WTC11 (cell line): Measurements from ENCODE around the gene TRAPPC3L. TPM values are rescaled to one million over a fixed set of nuclear protein-coding genes. Genes with fewer than 3 reads are reported as not detected.
A peak's percentile ranks its signal among the peaks of the same experiment; 100 is the strongest.

ENCODE experiments used
- CREB1 ChIP-seq: sonication (generic); formaldehyde crosslinking; IDR thresholded peaks from 2 replicates; pipeline ENCODE4 v1.8.0; 2023; ENCODE audit warnings: mild to moderate bottlenecking, missing genetic modification reagents
- CREM ChIP-seq: sonication (generic); formaldehyde crosslinking; IDR thresholded peaks from 2 replicates; pipeline ENCODE4 v1.8.1; 2022; ENCODE audit warnings: mild to moderate bottlenecking, missing genetic modification reagents, moderate library complexity
- ELF4 ChIP-seq: sonication (generic); formaldehyde crosslinking; IDR thresholded peaks from 2 replicates; pipeline ENCODE4 v1.8.1; 2022; ENCODE audit warnings: low read depth, mild to moderate bottlenecking, moderate library complexity, missing genetic modification reagents
- EMX1 ChIP-seq: fragments of 250-450 bp; sonication (Bioruptor Pico); IDR thresholded peaks from 2 replicates; pipeline ENCODE4 v1.8.0; 2021; ENCODE audit warnings: mild to moderate bottlenecking
- ERG ChIP-seq: fragments of 250-450 bp; sonication (Bioruptor Pico); IDR thresholded peaks from 2 replicates; pipeline ENCODE4 v1.8.0; 2021; ENCODE audit warnings: mild to moderate bottlenecking
- FOXP1 ChIP-seq: sonication (generic); formaldehyde crosslinking; IDR thresholded peaks from 2 replicates; pipeline ENCODE4 v1.8.0; 2022; ENCODE audit warnings: missing genetic modification reagents, mild to moderate bottlenecking, moderate library complexity, borderline replicate concordance
- FOXP4 ChIP-seq: sonication (generic); formaldehyde crosslinking; IDR thresholded peaks from 2 replicates; pipeline ENCODE4 v1.8.0; 2022; ENCODE audit warnings: mild to moderate bottlenecking, missing genetic modification reagents
- GABPB1 ChIP-seq: sonication (generic); formaldehyde crosslinking; IDR thresholded peaks from 2 replicates; pipeline ENCODE4 v1.8.1; 2023; ENCODE audit warnings: mild to moderate bottlenecking, missing genetic modification reagents
- GRHL2 ChIP-seq: fragments of 250-450 bp; sonication (Bioruptor Pico); IDR thresholded peaks from 2 replicates; pipeline ENCODE4 v1.8.0; 2022; ENCODE audit warnings: mild to moderate bottlenecking, moderate library complexity; ENCODE audit not compliant: insufficient replicate concordance, severe bottlenecking
- IRF1 ChIP-seq: sonication (generic); formaldehyde crosslinking; IDR thresholded peaks from 2 replicates; pipeline ENCODE4 v1.8.0; 2023; ENCODE audit warnings: missing genetic modification reagents
- KAT7 ChIP-seq: sonication (generic); formaldehyde crosslinking; IDR thresholded peaks from 2 replicates; pipeline ENCODE4 v1.8.1; 2023; ENCODE audit warnings: missing genetic modification reagents, mild to moderate bottlenecking, borderline replicate concordance
- MLX ChIP-seq: sonication (generic); formaldehyde crosslinking; IDR thresholded peaks from 2 replicates; pipeline ENCODE4 v1.8.1; 2023; ENCODE audit warnings: mild to moderate bottlenecking, missing genetic modification reagents, moderate library complexity
- MXD4 ChIP-seq: fragments of 250-450 bp; sonication (Bioruptor Pico); IDR thresholded peaks from 2 replicates; pipeline ENCODE4 v1.8.0; 2021; ENCODE audit warnings: mild to moderate bottlenecking, moderate library complexity, borderline replicate concordance
- MYBL2 ChIP-seq: sonication (generic); formaldehyde crosslinking; IDR thresholded peaks from 2 replicates; pipeline ENCODE4 v1.8.1; 2023; ENCODE audit warnings: mild to moderate bottlenecking, moderate library complexity, missing genetic modification reagents
- NR1H2 ChIP-seq: sonication (generic); formaldehyde crosslinking; IDR thresholded peaks from 2 replicates; pipeline ENCODE4 v1.9.0; 2021; ENCODE audit warnings: mild to moderate bottlenecking, moderate library complexity, missing genetic modification reagents
- NR2C2 ChIP-seq: sonication (generic); formaldehyde crosslinking; IDR thresholded peaks from 2 replicates; pipeline ENCODE4 v1.8.0; 2022; ENCODE audit warnings: mild to moderate bottlenecking, missing genetic modification reagents
- RORB ChIP-seq: fragments of 250-450 bp; sonication (Bioruptor Pico); IDR thresholded peaks from 2 replicates; pipeline ENCODE4 v1.9.0; 2021; ENCODE audit warnings: mild to moderate bottlenecking
- SMAD3 ChIP-seq: sonication (generic); formaldehyde crosslinking; IDR thresholded peaks from 2 replicates; pipeline ENCODE4 v1.8.0; 2022; ENCODE audit warnings: missing genetic modification reagents, mild to moderate bottlenecking, borderline replicate concordance
- SOX15 ChIP-seq: fragments of 250-450 bp; sonication (Bioruptor Pico); IDR thresholded peaks from 2 replicates; pipeline ENCODE4 v1.9.0; 2021; ENCODE audit warnings: mild to moderate bottlenecking
- TEAD4 ChIP-seq: sonication (generic); formaldehyde crosslinking; IDR thresholded peaks from 2 replicates; pipeline ENCODE4 v1.8.0; 2022; ENCODE audit warnings: mild to moderate bottlenecking, missing genetic modification reagents
- TP53 ChIP-seq: sonication (generic); formaldehyde crosslinking; IDR thresholded peaks from 2 replicates; pipeline ENCODE4 v1.8.1; 2023; ENCODE audit warnings: mild to moderate bottlenecking, missing genetic modification reagents
- ZBTB21 ChIP-seq: sonication (generic); formaldehyde crosslinking; IDR thresholded peaks from 2 replicates; pipeline ENCODE4 v1.8.1; 2023; ENCODE audit warnings: mild to moderate bottlenecking, missing genetic modification reagents, borderline replicate concordance
- ZMAT4 ChIP-seq: fragments of 250-450 bp; sonication (Bioruptor Pico); IDR thresholded peaks from 2 replicates; pipeline ENCODE4 v1.9.0; 2021; ENCODE audit warnings: mild to moderate bottlenecking
- ZNF138 ChIP-seq: sonication (generic); formaldehyde crosslinking; conservative IDR thresholded peaks from 2 replicates; pipeline ENCODE4 v1.8.1; 2022; ENCODE audit warnings: mild to moderate bottlenecking, moderate library complexity, missing genetic modification reagents
- ZNF232 ChIP-seq: sonication (generic); formaldehyde crosslinking; IDR thresholded peaks from 2 replicates; pipeline ENCODE4 v1.8.0; 2022; ENCODE audit warnings: mild to moderate bottlenecking, missing genetic modification reagents
- ZNF416 ChIP-seq: fragments of 250-450 bp; sonication (Bioruptor Pico); IDR thresholded peaks from 2 replicates; pipeline ENCODE4 v1.9.0; 2021; ENCODE audit warnings: mild to moderate bottlenecking, inconsistent platforms
- ZNF423 ChIP-seq: fragments of 250-450 bp; sonication (Bioruptor Pico); IDR thresholded peaks from 2 replicates; pipeline ENCODE4 v2.1.2; 2022; ENCODE audit warnings: mild to moderate bottlenecking, moderate library complexity
- ZNF425 ChIP-seq: fragments of 250-450 bp; sonication (Bioruptor Pico); conservative IDR thresholded peaks from 2 replicates; pipeline ENCODE4 v1.9.0; 2021; ENCODE audit warnings: mild to moderate bottlenecking
- ZNF532 ChIP-seq: fragments of 250-450 bp; sonication (Bioruptor Pico); IDR thresholded peaks from 2 replicates; pipeline ENCODE4 v1.9.0; 2021; ENCODE audit warnings: mild to moderate bottlenecking, borderline replicate concordance
- total RNA-seq: library from RNA; stranded (reverse); gene quantifications from 3 replicates; pipeline ENCODE4 v1.2.3, GENCODE V29; 2021

TRAPPC3L gene
- total RNA-seq, 1 experiment from 2014 or later, result not detected

GRCh38 chr6:116570856-116571682 is 25.6 kb upstream of the TRAPPC3L start, which contains the start of gene RWDD1 (continued):
- TF ChIP-seq IRF1 (CRISPR knock-in tag) (no peak), FOXP4 (peak; percentile 90), MLX (no peak), ZNF232 (CRISPR knock-in tag) (peak; percentile 52; the same call in 1 of the 2 replicates), MXD4 (no peak), ELF4 (CRISPR knock-in tag) (no peak), EMX1 (CRISPR knock-in tag) (no peak), ZMAT4 (CRISPR knock-in tag) (no peak), ZNF416 (CRISPR knock-in tag) (no peak), SOX15 (CRISPR knock-in tag) (no peak), CREM (CRISPR knock-in tag) (peak; percentile 71), NR1H2 (CRISPR knock-in tag) (no peak), CREB1 (CRISPR knock-in tag) (no peak), ZNF425 (CRISPR knock-in tag) (no peak), ZNF532 (CRISPR knock-in tag) (no peak), FOXP1 (CRISPR knock-in tag) (peak; percentile 66), SMAD3 (CRISPR knock-in tag) (no peak; the same call in 1 of the 2 replicates), GRHL2 (no peak), KAT7 (CRISPR knock-in tag) (no peak), ERG (no peak), ZBTB21 (CRISPR knock-in tag) (peak; percentile 66; the same call in 1 of the 2 replicates), RORB (CRISPR knock-in tag) (no peak), ZNF423 (CRISPR knock-in tag) (no peak), NR2C2 (CRISPR knock-in tag) (no peak), MYBL2 (CRISPR knock-in tag) (peak; percentile 87), ZNF138 (CRISPR knock-in tag) (no peak), TEAD4 (CRISPR knock-in tag) (no peak), GABPB1 (CRISPR knock-in tag) (peak; percentile 87), TP53 (CRISPR knock-in tag) (peak; percentile 62; the same call in 1 of the 2 replicates)
